Measurements from ENCODE around the gene KRT7. TPM values are rescaled to one million over a fixed set of nuclear protein-coding genes. Genes with fewer than 3 reads are reported as not detected.

The KRT7 gene
- total RNA-seq, 2 donors from 2014 or later = 0.78 to 0.89 TPM

- intact Hi-C loops (cut with DNase I, micrococcal nuclease) = no loop called here
- ATAC-seq = peak; percentile 35
- no peak for DNase-seq
These were observed 7.3 kb upstream of the KRT7 start for GRCh38 chr12:52225752-52226151.

- no peak for ATAC-seq
- intact Hi-C loops (cut with DNase I, micrococcal nuclease) = no loop called here
- no peak for DNase-seq
These were observed 6.6 kb upstream of the KRT7 start for GRCh38 chr12:52226446-52226845.

- no peak for DNase-seq
- intact Hi-C loops (cut with DNase I, micrococcal nuclease) = no loop called here
- ATAC-seq = no peak
These were observed 5.4 kb upstream of the KRT7 start for GRCh38 chr12:52227606-52228166.

GRCh38 chr12:52228366-52228765 lies 4.7 kb upstream of the KRT7 start:
- intact Hi-C loops (cut with DNase I, micrococcal nuclease) = no loop called here
- ATAC-seq = no peak
- DNase-seq = no peak

GRCh38 chr12:52228931-52229330 lies 4.1 kb upstream of the KRT7 start:
- no peak for DNase-seq
- intact Hi-C loops (cut with DNase I, micrococcal nuclease) = no loop called here
- no peak for ATAC-seq

GRCh38 chr12:52229836-52230343 lies 3.2 kb upstream of the KRT7 start:
- intact Hi-C loops (cut with DNase I, micrococcal nuclease) = no loop called here
- no peak for DNase-seq
- ATAC-seq = no peak

GRCh38 chr12:52230364-52231281 lies 2.4 kb upstream of the KRT7 start:
- intact Hi-C loops (cut with DNase I, micrococcal nuclease) = no loop called here
- DNase-seq (no peak), ATAC-seq (no peak)

GRCh38 chr12:52231305-52232202 lies 1.5 kb upstream of the KRT7 start:
- ATAC-seq (peak; percentile 73), DNase-seq (peak in 1 of 2 donors; percentile 57)
- intact Hi-C loops (cut with DNase I, micrococcal nuclease) = no loop called here

GRCh38 chr12:52232203-52232673 lies 805 bp upstream of the KRT7 start:
- no peak for DNase-seq
- intact Hi-C loops (cut with DNase I, micrococcal nuclease) = no loop called here
- ATAC-seq = no peak

- DNase-seq = no peak
- no peak for ATAC-seq
- intact Hi-C loops (cut with DNase I, micrococcal nuclease) = no loop called here
These were observed 592 bp downstream of the KRT7 start for GRCh38 chr12:52233462-52234207.

GRCh38 chr12:52234223-52234810 lies 1.3 kb downstream of the KRT7 start:
- DNase-seq (no peak), ATAC-seq (no peak)
- intact Hi-C loops (cut with DNase I, micrococcal nuclease) = no loop called here

GRCh38 chr12:52235001-52235764 lies 2.1 kb downstream of the KRT7 start:
- DNase-seq = no peak
- intact Hi-C loops (cut with DNase I, micrococcal nuclease) = no loop called here
- no peak for ATAC-seq

- ATAC-seq = peak; percentile 84
- DNase-seq = peak; percentile 62 to 74
- intact Hi-C loops (cut with DNase I, micrococcal nuclease) = no loop called here
These were observed 2.8 kb downstream of the KRT7 start for GRCh38 chr12:52235822-52236361.

- ATAC-seq (peak; percentile 43), DNase-seq (no peak)
- intact Hi-C loops (cut with DNase I, micrococcal nuclease) = no loop called here
These were observed 3.5 kb downstream of the KRT7 start for GRCh38 chr12:52236386-52237050.

- ATAC-seq (no peak), DNase-seq (no peak)
- intact Hi-C loops (cut with DNase I, micrococcal nuclease) = no loop called here
These were observed 5.3 kb downstream of the KRT7 start for GRCh38 chr12:52238207-52238840.

Data from left colon (tissue), 2 donors.